Stimulated activated CD8-positive, alpha-beta memory T cell treated with anti-CD3 and anti-CD28 coated beads, Interleukin-4, amount 100 ng/mL, for 48 hours (primary cell): ENCODE data around the gene LDLRAD3.

Source experiments
- DNase-seq: peaks from one replicate; pipeline ENCODE4 v3.0.0-alpha.2; 2020

The LDLRAD3 gene

GRCh38 chr11:36053862-36054261 lies 110.0 kb downstream of the LDLRAD3 start:
- no peak for DNase-seq

GRCh38 chr11:36054628-36055027 lies 110.8 kb downstream of the LDLRAD3 start:
- DNase-seq, result no peak

DNA sequence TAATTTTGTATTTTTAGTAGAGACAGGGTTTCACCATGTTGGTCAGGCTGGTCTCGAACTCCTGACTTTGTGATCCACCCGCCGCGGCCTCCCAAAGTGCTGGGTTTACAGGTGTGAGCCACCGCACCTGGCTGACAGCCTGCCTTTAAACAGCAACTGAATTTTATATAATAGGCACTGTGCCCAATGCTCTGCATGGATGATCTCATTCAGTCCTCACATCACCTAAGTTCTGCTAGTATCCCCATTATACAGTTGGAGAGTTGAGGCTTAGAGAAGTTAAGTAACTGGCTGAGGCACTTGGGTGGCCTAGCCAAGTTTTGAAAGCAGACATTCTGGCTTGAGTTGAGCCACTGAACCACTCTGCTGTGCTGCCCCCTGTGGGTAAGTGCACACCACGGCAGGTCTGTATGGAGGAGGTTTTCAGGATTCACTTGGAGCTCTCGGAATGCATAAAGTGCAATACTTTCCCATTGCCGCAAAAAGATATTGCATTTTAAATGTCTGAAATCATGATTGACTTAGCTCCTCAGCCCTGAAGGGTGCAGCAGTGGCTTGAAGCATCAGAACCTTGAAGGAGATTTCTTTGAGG lies 112.4 kb downstream of the LDLRAD3 start:
- no peak for DNase-seq

GRCh38 chr11:36057379-36058042 lies 113.6 kb downstream of the LDLRAD3 start:
- DNase-seq, result no peak

GRCh38 chr11:36059660-36060059 lies 115.8 kb downstream of the LDLRAD3 start:
- DNase-seq, result no peak

DNA sequence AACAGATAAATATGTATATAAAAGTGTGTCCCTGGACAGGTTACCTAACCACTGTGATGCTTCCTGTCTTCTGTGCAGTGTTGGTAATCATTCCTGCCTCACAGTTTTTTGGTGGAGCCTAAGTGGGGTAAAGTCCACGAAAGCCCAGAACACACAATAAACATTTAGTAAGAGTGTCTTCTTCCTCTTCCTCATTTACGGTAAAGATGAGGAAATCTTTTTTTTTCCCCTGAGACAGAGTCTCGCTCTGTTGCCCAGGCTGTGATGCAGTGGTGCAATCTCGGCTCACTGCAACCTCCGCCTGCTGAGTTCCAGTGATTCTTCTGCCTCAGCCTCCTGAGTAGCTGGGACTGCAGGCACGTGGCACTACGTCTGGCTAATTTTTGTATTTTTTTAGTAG lies 117.1 kb downstream of the LDLRAD3 start:
- no peak for DNase-seq

DNA sequence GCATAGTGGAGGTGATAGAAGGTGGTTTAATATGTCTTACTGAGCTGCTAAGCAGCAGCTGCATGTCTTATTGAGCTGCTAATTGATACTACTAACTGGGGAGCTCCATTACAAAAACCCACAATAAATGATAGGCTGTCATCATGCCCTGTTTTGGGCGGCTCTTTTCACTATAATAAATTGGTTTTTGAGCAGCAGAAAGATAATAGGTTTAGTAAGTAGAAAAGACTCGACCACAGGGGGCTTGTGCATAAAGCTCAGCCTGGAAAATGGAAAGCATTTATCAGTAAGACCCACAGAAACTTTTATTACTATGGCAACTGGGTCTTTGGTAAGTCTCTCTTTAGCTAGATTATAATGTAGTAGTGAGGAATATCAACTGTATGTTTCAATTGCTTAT lies 117.6 kb downstream of the LDLRAD3 start:
- no peak for DNase-seq

GRCh38 chr11:36062796-36063365 lies 119.0 kb downstream of the LDLRAD3 start:
- no peak for DNase-seq

DNA sequence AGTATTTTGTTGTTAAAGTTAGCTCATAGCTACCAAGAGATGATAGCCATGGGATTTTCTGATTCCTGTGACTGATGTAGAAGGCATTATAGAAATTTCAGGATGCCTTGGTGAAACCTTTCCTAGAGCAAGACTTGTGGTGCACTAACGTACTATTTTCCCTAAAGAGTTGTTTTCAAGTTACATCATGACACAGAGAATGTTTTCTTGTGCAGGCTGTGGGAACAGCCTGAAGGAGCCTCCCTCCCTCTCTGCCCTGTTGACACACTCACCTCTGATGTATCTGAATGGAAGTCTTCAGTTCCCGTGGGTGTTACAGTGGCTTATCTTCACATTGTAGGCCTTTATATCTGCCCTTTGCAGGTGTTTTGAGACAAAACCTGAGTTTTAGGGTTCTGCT lies 121.6 kb downstream of the LDLRAD3 start:
- DNase-seq, result no peak

DNA sequence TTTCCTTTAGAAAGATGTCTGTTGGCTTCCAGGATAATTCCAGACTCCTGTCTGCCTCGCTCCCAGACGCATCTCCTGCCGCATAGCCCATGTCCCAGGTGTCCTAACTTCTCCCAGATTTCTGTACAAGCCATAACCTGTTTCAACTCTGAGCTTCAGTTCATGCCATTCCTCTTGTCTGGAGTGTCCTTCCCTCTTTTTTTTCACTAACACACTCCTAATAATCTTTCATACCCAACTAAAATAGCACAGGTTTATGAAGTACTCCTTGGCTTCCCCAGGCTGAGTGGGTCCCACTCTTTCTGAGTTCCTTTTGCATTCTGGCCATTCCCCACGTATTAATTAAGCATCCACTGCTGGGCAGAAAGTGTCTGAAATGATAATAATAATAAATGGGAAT lies 123.0 kb downstream of the LDLRAD3 start:
- DNase-seq, result no peak

GRCh38 chr11:36069576-36070212 lies 125.8 kb downstream of the LDLRAD3 start:
- DNase-seq, result no peak

DNA sequence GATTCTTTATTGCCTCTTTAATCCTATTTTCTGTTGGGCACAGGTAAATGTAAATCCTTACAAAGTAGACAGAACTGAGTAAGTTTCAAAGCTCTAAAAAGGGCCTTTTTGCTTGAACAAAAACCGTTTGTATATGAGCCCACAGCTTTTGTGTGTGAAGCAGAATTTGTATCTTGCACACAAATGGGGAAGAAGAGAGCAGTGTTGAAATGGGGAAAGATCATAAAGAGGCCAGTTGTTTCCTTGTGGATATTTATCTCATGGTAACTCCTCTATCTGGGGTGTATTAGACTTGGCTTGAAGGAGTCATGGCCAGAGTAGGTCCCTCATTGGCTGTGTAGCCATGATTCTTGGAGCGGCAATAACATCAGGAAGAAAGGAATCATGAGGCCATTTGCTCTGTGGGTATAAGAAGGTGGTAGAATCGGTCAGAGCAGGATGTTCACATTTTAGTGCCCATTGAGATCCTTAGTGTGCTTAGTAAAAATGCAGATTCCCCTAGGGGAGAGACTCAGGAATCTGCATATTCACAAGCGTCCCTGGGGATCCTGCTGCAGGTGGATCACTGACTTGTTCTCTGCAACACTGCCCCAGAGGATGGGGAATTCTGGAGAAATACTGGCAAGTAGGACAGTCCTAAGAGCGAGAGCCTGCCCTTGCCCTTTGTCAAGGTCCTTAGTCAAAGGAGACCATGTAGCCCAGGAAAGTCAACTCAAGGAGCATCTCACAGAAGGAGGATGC lies 126.5 kb downstream of the LDLRAD3 start:
- no peak for DNase-seq

- no peak for DNase-seq
These were observed 127.1 kb downstream of the LDLRAD3 start for GRCh38 chr11:36070954-36071330.

- no peak for DNase-seq
These were observed 128.1 kb downstream of the LDLRAD3 start for GRCh38 chr11:36071917-36072500.

DNA sequence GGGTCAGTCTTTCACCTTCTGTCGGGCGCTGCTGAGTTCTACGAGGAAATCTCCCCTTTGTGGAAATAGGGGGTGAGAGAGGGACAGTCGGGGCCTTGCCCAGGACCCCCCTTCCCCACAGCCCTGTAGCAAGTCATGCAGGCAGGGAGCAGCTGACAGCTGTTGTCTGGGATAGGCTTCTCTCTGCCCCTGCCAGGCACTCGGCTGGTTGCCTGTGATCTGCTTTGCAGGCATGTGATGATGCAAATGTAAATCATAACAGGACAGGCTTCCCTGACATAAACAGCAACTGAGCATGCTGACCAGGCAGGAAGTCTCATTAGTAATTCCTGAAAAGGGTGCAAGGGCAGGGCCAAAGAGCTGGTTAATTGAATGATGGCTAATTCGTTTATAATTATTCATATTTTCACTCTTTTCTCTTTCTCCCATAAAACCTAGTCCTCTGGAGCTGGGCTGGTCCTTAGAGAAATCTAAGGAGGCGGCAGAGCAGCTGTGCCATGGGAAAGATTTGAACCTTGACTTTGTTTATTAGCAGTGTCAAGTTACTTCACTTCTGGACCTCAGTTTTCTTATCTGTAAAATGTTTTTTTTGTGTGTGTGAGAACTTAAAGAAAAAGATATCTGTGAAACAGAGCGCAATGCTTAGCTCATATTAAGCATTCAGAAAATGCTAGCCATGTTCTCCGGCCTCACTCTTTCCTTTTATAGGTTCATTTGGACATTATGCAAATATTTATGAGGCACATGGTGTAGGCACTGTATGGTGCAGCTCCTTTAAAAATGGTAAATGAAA lies 129.7 kb downstream of the LDLRAD3 start:
- DNase-seq, result no peak

GRCh38 chr11:36074941-36075431 lies 131.1 kb downstream of the LDLRAD3 start:
- no peak for DNase-seq

DNA sequence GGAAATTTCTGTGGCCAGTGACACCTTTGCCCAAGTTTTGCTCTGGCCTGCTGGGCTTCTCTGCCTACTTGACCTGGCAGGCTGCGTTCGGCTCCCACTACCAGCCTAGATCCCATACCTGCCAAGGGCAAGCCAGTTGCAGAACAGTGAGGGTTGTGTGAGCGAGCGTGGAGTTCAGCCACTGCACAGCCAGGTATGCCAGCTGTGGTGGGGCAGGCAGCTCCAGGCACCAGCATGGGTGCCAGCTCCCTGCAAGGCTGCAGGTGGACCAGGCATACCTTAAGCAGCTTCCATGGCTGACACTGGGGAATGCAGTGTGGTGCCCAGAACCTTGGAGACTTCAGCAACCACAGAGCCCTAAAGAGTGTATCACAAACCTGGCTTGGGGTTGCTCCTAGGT lies 133.5 kb downstream of the LDLRAD3 start:
- DNase-seq, result no peak

- no peak for DNase-seq
These were observed 134.2 kb downstream of the LDLRAD3 start for GRCh38 chr11:36077886-36078685.

- DNase-seq, result no peak
These were observed 134.8 kb downstream of the LDLRAD3 start for GRCh38 chr11:36078686-36079055.

GRCh38 chr11:36079878-36080675 lies 136.2 kb downstream of the LDLRAD3 start:
- DNase-seq, result no peak
